ENCODE data around the gene FAM180B.
A peak's percentile ranks its signal among the peaks of the same experiment; 100 is the strongest.
"Not testable (repeated sequence)": the region's sequence is repeated elsewhere in the genome, so short reads cannot be mapped to it uniquely, and the experiment has no call there.

FAM180B gene

DNA sequence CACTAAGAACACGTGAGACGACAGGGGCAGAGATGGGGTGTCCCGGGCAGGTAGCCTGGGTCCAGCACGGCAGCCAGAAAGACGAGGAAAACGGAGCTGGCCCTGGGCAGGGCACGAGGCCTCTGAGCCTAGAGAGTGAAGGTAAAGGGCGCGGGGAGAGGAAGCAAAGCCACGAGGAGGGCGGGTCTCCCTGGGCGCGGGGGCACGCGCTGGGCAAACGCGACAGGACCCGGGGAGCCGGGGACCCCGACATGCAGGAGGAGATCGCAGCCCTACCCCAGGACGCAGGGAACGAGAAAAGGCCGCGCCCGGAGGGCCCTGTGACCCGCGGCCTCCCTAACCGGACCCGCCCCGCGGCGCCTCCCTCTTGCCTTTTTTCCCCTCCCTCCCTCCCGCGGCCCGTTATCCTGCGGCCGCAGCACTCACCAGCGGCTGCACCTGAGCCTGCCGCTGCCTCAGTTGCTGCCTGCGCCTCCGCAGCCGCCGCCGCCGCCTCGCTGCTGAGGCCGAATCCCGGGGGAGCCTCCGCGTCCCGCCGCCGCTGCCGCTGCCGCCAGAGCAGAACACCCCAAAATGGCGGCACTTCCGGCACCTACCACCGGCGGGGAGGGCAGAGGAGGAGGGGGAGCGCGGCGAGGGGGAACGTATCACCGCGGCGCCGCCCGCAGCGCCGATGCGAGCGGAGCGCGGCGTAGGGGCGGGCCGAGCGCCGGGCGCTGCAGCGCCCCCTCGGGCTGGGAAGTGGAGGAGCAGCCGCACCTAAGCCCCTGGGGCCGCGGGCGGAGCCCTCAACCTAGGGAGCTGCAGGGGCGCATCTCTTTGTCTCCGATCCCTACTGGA lies 33.7 kb upstream of the FAM180B start, which contains the start of gene CELF1:
TSS of gene CELF1 (minus strand) at position 567 of the 840 bp plus-strand sequence. CDS start 53,609 bp downstream, outside the sequence.
- no peak within 1 kb of the TSS for H2BK120ac ChIP-seq (ENCODE audit: low read depth, low read length)
- peak within 1 kb of the TSS; percentile 98 for H3K56ac ChIP-seq (ENCODE audit: low read length)
- peak within 1 kb of the TSS; percentile 88 for H3K9ac ChIP-seq (ENCODE audit: low read length)
- no peaks in the 10 kb centered on the region for H3K4me1 ChIP-seq (ENCODE audit: control insufficient read depth, low read depth, low read length)
- no peak within 1 kb of the TSS for H4K5ac ChIP-seq (ENCODE audit: low read length)
- peak within 1 kb of the TSS; percentile 28 for H2AK5ac ChIP-seq (ENCODE audit: low read length)
- H3K4ac ChIP-seq (ENCODE audit: low read depth, low read length), result peak within 1 kb of the TSS; percentile 96
- peak within 1 kb of the TSS; percentile 53 for H3K4me2 ChIP-seq (ENCODE audit: low read length)
- no peaks in the 10 kb centered on the region for H3K27me3 ChIP-seq (ENCODE audit: insufficient read depth, low read length, poor library complexity)
- peak; percentile 95 for DNase-seq
- no peaks in the 10 kb centered on the region for H3K36me3 ChIP-seq (ENCODE audit: control insufficient read depth, insufficient read depth, low read length)
- peak within 1 kb of the TSS; percentile 90 for H3K27ac ChIP-seq (ENCODE audit: low read depth, low read length)
- H4K8ac ChIP-seq (ENCODE audit: low read depth, low read length), result peak within 1 kb of the TSS; percentile 7
- H3K79me1 ChIP-seq (ENCODE audit: low read length), result no peaks in the 10 kb centered on the region
- H3K23ac ChIP-seq (ENCODE audit: low read length), result peak within 1 kb of the TSS; percentile 83
- H3K4me3 ChIP-seq (ENCODE audit: low read length), result peak within 1 kb of the TSS; percentile 89
- peak within 1 kb of the TSS; percentile 71 for H2BK5ac ChIP-seq (ENCODE audit: low read length)
- peak within 1 kb of the TSS; percentile 94 for H3K18ac ChIP-seq (ENCODE audit: low read length)
- no peak within 1 kb of the TSS for H2BK15ac ChIP-seq (replicated peaks; ENCODE audit: low read depth)
- H3K79me2 ChIP-seq (ENCODE audit: control insufficient read depth, insufficient read depth, low read length), result peaks cover 48% of the 10 kb centered on the region
- no CpG with 5 or more reads among the region's 89 CpGs for WGBS (ENCODE audit: extremely low coverage, insufficient coverage, low lambda C conversion rate)

DNA sequence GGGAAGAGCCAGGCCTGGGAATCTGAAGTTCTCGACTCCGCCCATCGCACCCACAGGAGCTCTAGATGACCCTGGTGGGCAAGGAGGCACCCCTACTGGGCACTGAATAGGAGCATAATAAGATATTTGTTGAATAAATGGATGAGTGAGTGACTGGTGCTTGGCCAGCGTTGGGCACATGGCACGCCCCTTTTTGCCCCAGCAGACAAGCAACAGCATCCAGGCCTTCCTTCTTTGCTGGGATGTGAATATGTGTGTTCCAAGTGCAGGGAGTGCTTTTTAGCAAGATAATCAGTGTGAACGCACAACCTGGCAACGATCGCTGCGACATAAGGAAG lies 33.1 kb upstream of the FAM180B start:
- no peak overlapping the region for H2BK120ac ChIP-seq (ENCODE audit: low read depth, low read length)
- H3K36me3 ChIP-seq (ENCODE audit: control insufficient read depth, insufficient read depth, low read length), result no peaks in the 10 kb centered on the region
- peak overlapping the region; percentile 58 for H3K9ac ChIP-seq (ENCODE audit: low read length)
- H3K23ac ChIP-seq (ENCODE audit: low read length), result no peak overlapping the region
- H3K18ac ChIP-seq (ENCODE audit: low read length), result no peak overlapping the region
- H3K56ac ChIP-seq (ENCODE audit: low read length), result peak overlapping the region; percentile 86
- H3K4ac ChIP-seq (ENCODE audit: low read depth, low read length), result peak overlapping the region; percentile 84
- H3K27ac ChIP-seq (ENCODE audit: low read depth, low read length), result no peak overlapping the region
- H3K79me1 ChIP-seq (ENCODE audit: low read length), result no peaks in the 10 kb centered on the region
- H4K5ac ChIP-seq (ENCODE audit: low read length), result no peak overlapping the region
- peak overlapping the region; percentile 9 for H3K4me3 ChIP-seq (ENCODE audit: low read length)
- H2BK15ac ChIP-seq (replicated peaks; ENCODE audit: low read depth), result no peak overlapping the region
- H2BK5ac ChIP-seq (ENCODE audit: low read length), result no peak overlapping the region
- H3K4me2 ChIP-seq (ENCODE audit: low read length), result peak overlapping the region; percentile 52
- H2AK5ac ChIP-seq (ENCODE audit: low read length), result no peak overlapping the region
- WGBS (ENCODE audit: extremely low coverage, insufficient coverage, low lambda C conversion rate), result no CpG with 5 or more reads among the region's 9 CpGs
- H4K8ac ChIP-seq (ENCODE audit: low read depth, low read length), result no peak overlapping the region
- no peak for DNase-seq
- no peaks in the 10 kb centered on the region for H3K4me1 ChIP-seq (ENCODE audit: control insufficient read depth, low read depth, low read length)
- H3K79me2 ChIP-seq (ENCODE audit: control insufficient read depth, insufficient read depth, low read length), result peaks cover 42% of the 10 kb centered on the region
- H3K27me3 ChIP-seq (ENCODE audit: insufficient read depth, low read length, poor library complexity), result no peaks in the 10 kb centered on the region

DNA sequence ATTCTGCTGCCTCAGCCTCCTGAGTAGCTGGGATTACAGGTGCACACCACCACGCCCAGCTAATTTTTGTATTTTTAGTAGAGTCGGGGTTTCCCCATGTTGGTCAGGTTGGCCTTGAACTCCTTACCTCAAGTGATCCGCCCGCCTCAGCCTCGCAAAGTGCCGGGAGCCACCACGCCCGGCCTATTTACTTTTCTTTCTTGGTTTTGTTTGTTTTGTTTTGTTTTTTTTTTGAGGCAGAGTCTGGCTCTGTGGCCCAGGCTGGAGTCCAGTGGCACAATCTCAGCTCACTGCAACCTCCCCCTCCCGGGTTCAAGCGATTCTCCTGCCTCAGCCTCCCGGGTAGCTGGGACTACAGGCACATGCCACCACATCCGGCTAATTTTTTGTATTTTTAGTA lies 29.5 kb upstream of the FAM180B start:
- H2BK15ac ChIP-seq (replicated peaks; ENCODE audit: low read depth); H2BK120ac ChIP-seq (ENCODE audit: low read depth, low read length); H3K79me2 ChIP-seq (ENCODE audit: control insufficient read depth, insufficient read depth, low read length); H3K4me2 ChIP-seq (ENCODE audit: low read length); DNase-seq; H3K4me1 ChIP-seq (ENCODE audit: control insufficient read depth, low read depth, low read length); H3K18ac ChIP-seq (ENCODE audit: low read length); H3K4ac ChIP-seq (ENCODE audit: low read depth, low read length); H3K9ac ChIP-seq (ENCODE audit: low read length); H3K23ac ChIP-seq (ENCODE audit: low read length); H2BK5ac ChIP-seq (ENCODE audit: low read length); H2AK5ac ChIP-seq (ENCODE audit: low read length); H3K27ac ChIP-seq (ENCODE audit: low read depth, low read length); H4K8ac ChIP-seq (ENCODE audit: low read depth, low read length); H3K56ac ChIP-seq (ENCODE audit: low read length); H3K36me3 ChIP-seq (ENCODE audit: control insufficient read depth, insufficient read depth, low read length); H3K79me1 ChIP-seq (ENCODE audit: low read length); H4K5ac ChIP-seq (ENCODE audit: low read length); H3K27me3 ChIP-seq (ENCODE audit: insufficient read depth, low read length, poor library complexity); H3K4me3 ChIP-seq (ENCODE audit: low read length): not testable (repeated sequence)
- no CpG with 5 or more reads among the region's 12 CpGs for WGBS (ENCODE audit: extremely low coverage, insufficient coverage, low lambda C conversion rate)

DNA sequence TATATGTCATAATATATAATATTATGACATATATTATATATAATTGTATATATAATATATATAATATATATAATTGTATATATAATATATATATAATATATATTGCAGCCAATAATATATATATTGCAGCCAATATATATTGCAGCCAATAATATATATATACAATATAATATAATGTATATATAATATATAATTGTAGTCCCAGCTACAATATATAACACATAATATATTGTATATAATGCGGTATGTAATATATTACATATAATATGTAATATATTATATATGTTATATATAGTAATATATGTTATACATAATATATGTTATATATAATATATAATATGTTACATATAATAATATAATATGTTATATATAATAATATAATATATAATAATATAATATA lies 27.8 kb upstream of the FAM180B start:
- Histone ChIP-seq H4K8ac (ENCODE audit: low read depth, low read length) (no peak overlapping the region), H3K36me3 (ENCODE audit: control insufficient read depth, insufficient read depth, low read length) (no peaks in the 10 kb centered on the region), H3K4me1 (ENCODE audit: control insufficient read depth, low read depth, low read length) (no peaks in the 10 kb centered on the region), H3K9ac (ENCODE audit: low read length) (no peak overlapping the region), H2BK15ac (replicated peaks; ENCODE audit: low read depth) (no peak overlapping the region), H4K5ac (ENCODE audit: low read length) (no peak overlapping the region), H3K4me2 (ENCODE audit: low read length) (no peak overlapping the region), H3K23ac (ENCODE audit: low read length) (no peak overlapping the region), H3K79me2 (ENCODE audit: control insufficient read depth, insufficient read depth, low read length) (no peaks in the 10 kb centered on the region), H3K56ac (ENCODE audit: low read length) (no peak overlapping the region), H3K27me3 (ENCODE audit: insufficient read depth, low read length, poor library complexity) (no peaks in the 10 kb centered on the region), H3K18ac (ENCODE audit: low read length) (no peak overlapping the region), H3K4ac (ENCODE audit: low read depth, low read length) (no peak overlapping the region), H2BK5ac (ENCODE audit: low read length) (no peak overlapping the region), H3K79me1 (ENCODE audit: low read length) (no peaks in the 10 kb centered on the region), H3K4me3 (ENCODE audit: low read length) (no peak overlapping the region), H2BK120ac (ENCODE audit: low read depth, low read length) (no peak overlapping the region), H3K27ac (ENCODE audit: low read depth, low read length) (no peak overlapping the region), H2AK5ac (ENCODE audit: low read length) (no peak overlapping the region)
- no peak for DNase-seq
- WGBS (ENCODE audit: extremely low coverage, insufficient coverage, low lambda C conversion rate), result no CpG with 5 or more reads among the region's 1 CpG

DNA sequence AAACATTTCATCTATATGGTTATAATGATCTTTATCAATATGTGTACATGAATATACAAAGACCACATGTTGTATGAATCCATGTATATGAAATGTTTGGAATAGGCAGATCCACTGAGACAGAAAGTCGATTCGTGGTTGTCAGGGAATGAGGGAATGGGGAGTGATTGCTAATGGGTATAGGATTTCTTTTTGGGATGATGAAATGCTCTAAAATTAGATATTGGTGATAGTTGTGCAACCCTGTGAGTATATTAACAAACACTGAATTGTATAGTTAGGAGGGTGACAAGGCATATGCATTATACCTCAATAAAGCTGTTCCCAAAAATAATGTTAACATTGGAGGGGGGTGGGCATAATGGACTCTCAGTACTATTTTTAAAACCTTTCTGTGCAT lies 26.1 kb upstream of the FAM180B start:
- no peak overlapping the region for H3K56ac ChIP-seq (ENCODE audit: low read length)
- no peak overlapping the region for H2BK15ac ChIP-seq (replicated peaks; ENCODE audit: low read depth)
- H3K4me3 ChIP-seq (ENCODE audit: low read length), result no peak overlapping the region
- H3K4me2 ChIP-seq (ENCODE audit: low read length), result no peak overlapping the region
- H3K9ac ChIP-seq (ENCODE audit: low read length), result no peak overlapping the region
- H3K4me1 ChIP-seq (ENCODE audit: control insufficient read depth, low read depth, low read length), result peaks cover 2% of the 10 kb centered on the region
- no peak overlapping the region for H3K23ac ChIP-seq (ENCODE audit: low read length)
- no peak overlapping the region for H3K4ac ChIP-seq (ENCODE audit: low read depth, low read length)
- H3K79me2 ChIP-seq (ENCODE audit: control insufficient read depth, insufficient read depth, low read length), result no peaks in the 10 kb centered on the region
- no peaks in the 10 kb centered on the region for H3K27me3 ChIP-seq (ENCODE audit: insufficient read depth, low read length, poor library complexity)
- H3K18ac ChIP-seq (ENCODE audit: low read length), result no peak overlapping the region
- H4K8ac ChIP-seq (ENCODE audit: low read depth, low read length), result no peak overlapping the region
- H2AK5ac ChIP-seq (ENCODE audit: low read length), result no peak overlapping the region
- H3K79me1 ChIP-seq (ENCODE audit: low read length), result peaks cover 1% of the 10 kb centered on the region
- no peak overlapping the region for H3K27ac ChIP-seq (ENCODE audit: low read depth, low read length)
- H2BK5ac ChIP-seq (ENCODE audit: low read length), result no peak overlapping the region
- H4K5ac ChIP-seq (ENCODE audit: low read length), result no peak overlapping the region
- WGBS (ENCODE audit: extremely low coverage, insufficient coverage, low lambda C conversion rate), result no CpG with 5 or more reads among the region's 2 CpGs
- H3K36me3 ChIP-seq (ENCODE audit: control insufficient read depth, insufficient read depth, low read length), result no peaks in the 10 kb centered on the region
- no peak for DNase-seq
- H2BK120ac ChIP-seq (ENCODE audit: low read depth, low read length), result no peak overlapping the region

DNA sequence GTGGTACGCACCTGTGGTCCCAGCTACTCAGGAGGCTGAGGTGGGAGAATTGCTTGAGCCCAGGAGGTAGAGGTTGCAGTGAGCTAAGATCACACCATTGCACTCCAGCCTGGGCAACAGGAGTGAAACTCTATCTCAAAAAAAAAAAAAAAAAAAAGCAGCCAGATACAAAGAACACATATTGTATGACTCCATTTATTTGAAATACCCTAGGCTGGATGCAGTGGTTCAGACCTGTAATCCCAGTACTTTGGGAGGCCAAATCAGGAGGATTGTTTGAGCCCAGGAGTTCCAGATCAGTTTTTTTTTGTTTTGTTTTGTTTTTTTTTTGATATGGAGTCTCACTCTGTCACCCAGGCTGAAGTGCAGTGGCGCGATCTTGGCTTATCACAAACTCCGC lies 24.1 kb upstream of the FAM180B start:
- not testable (repeated sequence) for H3K27ac ChIP-seq (ENCODE audit: low read depth, low read length); DNase-seq; H3K23ac ChIP-seq (ENCODE audit: low read length); H3K9ac ChIP-seq (ENCODE audit: low read length); H2BK120ac ChIP-seq (ENCODE audit: low read depth, low read length); H2BK15ac ChIP-seq (replicated peaks; ENCODE audit: low read depth); H3K79me1 ChIP-seq (ENCODE audit: low read length); H2AK5ac ChIP-seq (ENCODE audit: low read length); H2BK5ac ChIP-seq (ENCODE audit: low read length); H3K79me2 ChIP-seq (ENCODE audit: control insufficient read depth, insufficient read depth, low read length); H3K18ac ChIP-seq (ENCODE audit: low read length); H3K4me1 ChIP-seq (ENCODE audit: control insufficient read depth, low read depth, low read length); H4K5ac ChIP-seq (ENCODE audit: low read length); H3K4me2 ChIP-seq (ENCODE audit: low read length); H3K4ac ChIP-seq (ENCODE audit: low read depth, low read length); H4K8ac ChIP-seq (ENCODE audit: low read depth, low read length); H3K4me3 ChIP-seq (ENCODE audit: low read length); H3K27me3 ChIP-seq (ENCODE audit: insufficient read depth, low read length, poor library complexity); H3K56ac ChIP-seq (ENCODE audit: low read length); H3K36me3 ChIP-seq (ENCODE audit: control insufficient read depth, insufficient read depth, low read length)
- no CpG with 5 or more reads among the region's 4 CpGs for WGBS (ENCODE audit: extremely low coverage, insufficient coverage, low lambda C conversion rate)
